NCI-H2081 treated with DMSO at 0.1 percent for 48 hours (cell line): ENCODE data around the gene NPW.
"Not testable (repeated sequence)": the region's sequence is repeated elsewhere in the genome, so short reads cannot be mapped to it uniquely, and the experiment has no call there.

Source experiments
- DNase-seq: peaks from one replicate; lab custom pipeline; 2025; lab: John Stamatoyannopoulos, UW

The NPW gene

DNA sequence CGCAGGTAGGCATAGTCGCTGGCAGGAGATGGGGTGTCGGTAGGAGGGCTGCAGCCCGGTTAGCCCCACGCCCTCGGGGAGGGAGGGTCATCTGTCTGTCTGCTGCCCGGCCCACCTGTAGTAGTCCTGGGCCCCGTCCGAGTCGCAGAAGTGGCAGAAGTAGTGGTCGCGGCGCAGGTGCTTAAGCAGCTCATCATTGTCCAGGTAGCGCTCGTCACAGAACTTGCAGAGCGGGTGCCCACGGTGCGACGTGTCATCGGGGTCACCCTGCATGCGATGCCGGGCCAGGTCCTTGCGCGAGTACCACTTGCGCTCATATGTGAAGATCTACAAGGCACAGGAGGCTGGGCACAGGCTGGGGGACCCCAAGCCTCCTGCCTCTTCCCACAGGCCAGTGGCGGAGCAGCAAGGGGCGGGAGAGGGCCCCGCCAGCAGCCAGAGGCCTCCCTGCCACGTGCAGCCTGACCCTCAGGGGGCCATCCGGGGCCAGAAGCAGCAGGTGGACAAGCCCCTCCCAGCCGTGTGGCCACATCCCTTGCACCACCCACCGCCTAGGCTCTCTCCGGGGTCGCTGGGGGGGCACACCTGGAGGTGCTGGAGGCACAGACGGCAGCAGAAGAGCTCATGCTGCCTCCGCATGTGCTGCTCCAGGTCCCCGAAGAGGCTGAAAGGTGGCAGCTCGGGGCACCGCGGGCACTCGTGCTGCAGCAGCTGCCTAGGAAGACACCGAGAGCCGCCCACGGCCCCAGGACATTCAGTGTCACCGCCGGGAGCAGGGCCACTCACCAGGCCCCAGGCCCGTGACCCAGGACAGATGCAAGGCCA, 17.0 kb upstream of the NPW start:
- DNase-seq: no peak

DNA sequence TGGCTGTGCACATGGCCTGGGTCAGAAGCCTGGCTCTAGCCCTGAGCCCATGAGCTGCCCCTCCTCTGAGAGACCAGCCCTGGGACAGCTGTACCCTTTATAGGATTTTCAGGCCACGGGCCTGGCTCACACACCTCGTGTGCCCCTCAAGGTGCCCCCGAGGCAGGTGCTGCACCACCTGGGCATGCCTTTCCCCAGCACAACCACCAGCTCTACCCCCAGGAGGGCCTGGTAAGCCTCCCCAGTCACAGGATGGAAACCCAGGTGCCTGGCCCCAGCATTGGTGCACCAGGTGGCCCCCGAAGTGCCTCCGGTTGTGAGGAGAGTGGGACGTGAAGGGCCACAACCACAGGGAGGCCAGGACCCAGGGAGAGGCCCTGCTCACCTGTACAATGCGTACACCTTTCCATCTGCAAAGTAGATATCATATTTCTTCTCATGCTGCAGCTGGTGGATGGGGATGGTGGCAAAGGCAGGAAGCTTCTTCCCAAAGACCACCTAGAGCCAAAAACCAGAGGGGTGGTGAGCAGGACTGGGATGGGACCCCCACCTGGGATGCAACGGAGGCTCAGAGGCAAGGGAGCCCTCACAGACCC, 16.3 kb upstream of the NPW start:
- DNase-seq: no peak

DNA sequence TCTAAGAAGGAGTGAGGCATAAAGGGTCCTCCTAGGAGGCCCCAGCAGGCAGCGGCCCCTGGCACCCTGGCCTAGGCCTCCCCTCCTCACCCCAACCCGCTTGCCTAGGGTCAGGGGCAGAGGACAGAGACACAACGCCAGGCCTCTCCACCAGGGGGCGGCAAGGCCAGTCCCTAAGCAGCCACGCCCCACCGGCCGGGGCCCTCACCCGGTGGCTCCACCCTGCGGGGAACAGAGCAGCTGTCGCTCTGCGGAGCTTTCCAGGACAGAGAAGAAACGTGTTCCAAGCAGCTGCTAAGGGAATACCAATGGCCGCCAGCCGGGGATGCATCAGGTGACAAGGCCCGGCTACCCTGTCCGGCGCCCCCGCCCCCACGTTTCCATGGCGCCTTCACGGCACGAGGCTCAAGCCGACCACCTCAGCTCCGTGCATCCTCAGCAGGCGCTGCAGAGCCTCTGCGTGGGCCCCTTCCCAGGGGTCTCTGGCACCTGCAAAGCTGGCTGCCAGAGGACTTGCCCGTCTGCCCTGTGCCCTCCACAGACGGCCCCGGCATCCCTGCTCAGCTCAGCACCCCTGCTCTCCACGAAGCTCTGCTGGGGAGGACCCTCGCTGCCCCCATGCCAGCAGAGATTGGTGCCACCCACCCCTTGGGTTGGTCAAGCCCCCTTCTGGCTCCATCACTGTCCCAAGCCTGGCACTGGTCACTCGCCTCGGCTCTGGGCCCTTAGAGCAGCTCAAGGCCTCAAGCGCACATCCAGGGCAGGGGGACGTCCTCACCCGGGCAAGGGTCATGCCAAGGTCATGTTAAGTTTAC, 15.6 kb upstream of the NPW start:
- peak; percentile 55 for DNase-seq

DNA sequence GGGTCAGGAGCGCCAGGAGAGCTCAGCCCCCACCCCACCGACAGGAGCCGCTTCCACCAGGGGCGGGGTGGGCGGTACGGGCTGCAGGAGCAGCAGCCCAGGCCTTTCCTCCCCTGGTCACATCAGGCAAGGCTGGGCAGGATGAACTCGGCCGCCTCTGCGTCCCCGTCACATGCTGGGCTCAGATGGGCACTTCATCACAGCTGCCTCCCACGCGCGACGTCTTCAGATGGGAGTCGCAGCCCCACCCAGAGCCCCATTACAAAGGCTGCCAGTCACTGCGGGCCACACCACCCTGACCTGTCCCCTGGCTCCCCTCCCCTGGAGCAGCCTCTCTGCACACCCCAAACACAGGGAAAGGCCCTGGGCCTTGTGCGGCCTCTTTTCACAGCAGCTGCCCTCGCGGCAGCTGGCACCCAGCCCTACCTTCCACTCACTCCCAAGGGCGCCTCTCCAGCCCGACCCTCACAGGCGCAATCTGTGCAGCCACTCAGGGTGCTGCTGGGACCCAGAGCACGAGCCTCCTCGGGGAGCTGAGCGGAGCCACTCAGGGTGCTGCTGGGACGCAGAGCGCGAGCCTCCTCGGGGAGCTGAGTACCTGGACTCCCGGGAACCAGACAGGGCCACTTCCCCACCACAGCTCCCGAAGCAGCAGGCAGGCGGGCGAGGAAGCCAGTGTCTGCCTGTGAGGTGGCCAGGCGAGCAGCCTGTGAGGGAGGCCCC, 14.6 kb upstream of the NPW start:
- no peak for DNase-seq

DNA sequence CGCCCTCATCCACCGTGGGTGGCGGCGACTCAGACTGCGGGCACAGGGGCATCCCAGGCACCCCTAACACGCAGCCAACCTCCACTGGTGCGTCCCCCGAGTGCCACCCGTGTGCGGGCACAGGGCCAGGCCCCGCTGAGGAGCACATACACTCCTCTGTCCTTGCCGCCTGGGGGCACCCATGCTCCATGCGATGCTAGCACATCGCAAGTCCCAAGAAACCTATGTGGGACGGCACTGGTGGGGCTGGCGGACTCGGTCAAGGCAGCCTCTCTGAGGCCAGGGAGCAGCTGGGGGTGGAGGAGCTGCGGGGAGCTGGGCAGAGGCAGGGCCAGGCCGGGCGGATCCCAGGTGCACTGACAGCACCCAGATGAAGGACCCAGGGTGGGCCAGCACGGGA, 13.9 kb upstream of the NPW start:
- no peak for DNase-seq

DNA sequence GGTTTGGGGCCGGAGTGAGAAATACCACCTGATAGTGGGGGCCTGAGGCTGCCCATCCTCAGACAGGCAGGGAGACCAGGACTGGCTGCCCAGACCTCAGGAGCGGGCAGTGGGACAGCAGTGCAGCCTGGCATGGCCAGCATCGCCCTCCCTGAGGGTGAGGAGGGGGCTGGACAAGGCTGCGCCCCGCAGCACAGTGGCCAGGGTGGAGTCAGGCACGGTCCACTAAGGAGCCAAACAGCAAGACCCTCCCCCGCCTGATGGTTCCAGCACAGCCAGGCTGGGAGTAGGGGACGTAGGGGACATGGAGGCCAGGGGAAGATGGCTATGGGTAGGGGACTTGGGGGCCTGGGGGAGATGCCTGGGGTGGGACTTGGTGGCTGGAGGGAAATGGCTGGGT, 13.3 kb upstream of the NPW start:
- DNase-seq: no peak

GRCh38 chr16:2007081-2007836, 12.3 kb upstream of the NPW start:
- no peak for DNase-seq

DNA sequence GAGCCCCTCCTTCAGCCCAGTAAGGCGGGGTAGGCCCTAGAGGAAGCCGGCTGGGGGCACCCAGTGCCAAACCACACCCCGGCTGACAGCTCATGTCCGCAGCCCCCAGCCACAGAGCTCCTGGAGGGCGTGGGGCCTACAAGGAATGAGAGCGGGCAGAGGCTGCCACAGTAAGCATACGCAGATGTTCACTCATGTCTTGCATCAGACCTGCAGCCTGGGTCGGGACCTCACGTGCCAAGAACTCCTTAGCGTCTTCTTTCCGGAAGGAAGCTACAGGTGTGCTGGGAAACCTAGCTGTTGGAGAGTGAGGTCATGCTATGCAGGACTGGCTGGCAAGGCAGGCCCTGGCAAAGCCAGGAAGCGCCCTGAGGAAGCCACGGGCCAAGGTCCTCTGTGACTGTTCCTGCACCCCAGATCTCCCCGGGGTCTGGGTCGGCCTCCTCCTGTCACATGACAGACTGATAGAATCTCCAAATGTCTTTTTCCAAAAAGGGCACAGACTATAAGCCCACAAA, 11.5 kb upstream of the NPW start:
- no peak for DNase-seq

GRCh38 chr16:2008631-2009163, 10.9 kb upstream of the NPW start:
- no peak for DNase-seq

DNA sequence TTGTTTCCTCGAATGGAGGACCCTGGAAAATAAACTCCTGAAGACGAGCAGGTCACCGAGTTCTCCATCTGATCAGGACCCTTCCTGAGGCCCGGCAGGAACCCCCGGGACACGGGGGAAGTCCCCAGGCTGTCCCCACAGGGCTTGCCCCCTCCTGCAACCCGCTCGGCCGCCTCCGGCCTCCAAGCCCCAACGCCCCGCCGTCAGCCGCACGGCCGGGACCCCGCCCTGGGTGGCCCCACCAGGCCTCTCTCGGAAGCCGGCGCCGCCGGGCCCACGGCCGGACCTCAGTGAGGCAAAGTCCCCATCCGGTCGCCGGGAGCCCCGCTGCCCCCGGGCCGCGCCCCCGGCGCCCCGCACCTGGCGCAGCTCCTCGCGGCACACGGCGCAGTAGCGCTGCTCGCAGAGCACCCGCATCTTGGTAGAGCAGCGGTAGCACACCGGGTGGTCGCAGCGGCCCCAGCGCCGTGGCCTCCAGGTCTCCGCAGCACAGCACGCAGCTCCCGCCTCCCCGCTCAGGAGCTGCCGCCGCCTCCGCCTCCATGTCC, 10.3 kb upstream of the NPW start:
- no peak for DNase-seq

GRCh38 chr16:2009791-2010510, 9.6 kb upstream of the NPW start, which contains the start of gene ZNF598:
Gene ZNF598 (minus strand): TSS chr16:2009821.
- no peak for DNase-seq

DNA sequence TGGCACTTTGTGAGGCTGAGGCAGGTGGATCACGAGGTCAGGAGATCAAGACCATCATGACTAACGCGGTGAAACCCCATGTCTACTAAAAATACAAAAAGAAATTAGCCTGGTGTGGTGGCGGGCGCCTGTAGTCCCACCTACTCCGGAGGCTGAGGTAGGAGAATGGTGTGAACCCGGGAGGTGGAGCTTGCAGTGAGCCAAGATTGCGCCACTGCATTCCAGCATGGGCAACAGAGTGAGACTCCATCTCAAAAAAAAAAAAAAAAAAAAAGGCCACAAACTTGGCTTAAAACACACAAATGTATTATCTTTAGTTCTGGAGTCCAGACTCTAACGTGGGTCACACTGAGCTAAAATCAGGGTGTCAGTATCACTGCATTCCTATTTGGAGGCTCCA, 7.9 kb upstream of the NPW start:
- not testable (repeated sequence) for DNase-seq

GRCh38 chr16:2013527-2013926, 6.1 kb upstream of the NPW start:
- DNase-seq: no peak

DNA sequence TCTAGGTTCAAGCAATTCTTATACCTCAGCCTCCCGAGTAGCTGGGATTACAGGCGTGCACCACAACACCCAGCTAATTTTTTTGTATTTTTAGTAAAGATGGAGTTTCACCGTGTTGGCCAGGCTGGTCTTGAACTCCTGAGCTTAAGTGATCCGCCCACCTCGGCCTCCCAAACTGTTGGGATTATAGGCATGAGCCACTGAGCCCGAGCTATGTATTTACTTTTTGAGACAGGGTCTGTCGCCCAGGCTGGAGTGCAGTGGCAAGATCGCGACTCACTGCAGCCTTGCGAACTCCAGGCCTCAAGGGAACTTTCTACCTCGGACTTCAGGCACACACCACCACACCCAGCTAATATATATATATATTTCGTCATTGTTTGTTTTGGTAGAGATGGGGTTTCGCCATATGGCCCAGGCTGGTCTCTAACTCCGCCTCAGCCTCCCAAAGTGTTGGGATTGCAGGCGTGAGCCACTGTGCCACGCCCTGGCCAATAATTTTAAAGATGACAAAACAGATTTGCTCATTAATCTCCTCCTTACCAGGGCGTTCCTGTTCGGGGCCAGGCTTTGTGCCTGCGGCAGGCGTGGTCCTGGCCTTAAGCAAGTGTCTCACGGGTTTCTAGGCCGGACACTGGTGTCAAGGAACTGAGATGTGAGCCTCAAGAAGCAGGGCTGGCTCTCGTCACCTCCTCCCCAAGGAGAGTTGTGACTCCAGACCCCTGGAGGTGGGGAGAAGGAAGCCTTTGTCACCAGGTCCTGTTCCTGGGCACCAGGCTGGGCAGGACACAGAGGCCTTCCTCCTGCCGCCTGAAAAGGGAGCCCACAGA, 4.3 kb upstream of the NPW start:
- no peak for DNase-seq

GRCh38 chr16:2015947-2016208, 3.7 kb upstream of the NPW start:
- DNase-seq: no peak

DNA sequence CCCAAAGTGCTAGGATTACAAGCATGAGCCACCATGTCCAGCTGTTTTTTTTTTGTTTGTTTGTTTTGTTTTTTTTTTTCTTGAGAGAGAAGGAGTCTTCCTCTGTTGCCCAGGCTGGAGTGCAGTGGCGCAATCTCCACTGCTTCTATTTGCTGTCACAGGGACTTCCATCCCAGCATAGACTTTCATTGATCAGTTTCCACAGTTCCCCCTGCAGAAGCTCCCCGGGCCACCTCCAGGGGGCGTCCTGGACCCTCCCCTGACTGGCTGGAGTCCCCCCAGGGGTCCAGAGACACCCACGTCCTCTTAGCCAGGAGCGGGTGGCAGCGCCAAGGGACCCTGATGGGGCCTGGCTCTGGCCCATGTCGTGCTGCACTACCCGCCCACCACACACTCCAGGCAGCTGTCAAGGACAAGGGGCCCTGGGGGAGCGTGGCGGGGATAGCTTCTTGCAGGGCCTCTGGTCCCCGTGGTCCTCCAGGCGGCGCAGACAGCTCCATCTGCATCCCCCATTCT, 3.1 kb upstream of the NPW start:
- DNase-seq: no peak

GRCh38 chr16:2019921-2020831, 591 bp downstream of the NPW start:
- no peak for DNase-seq

DNA sequence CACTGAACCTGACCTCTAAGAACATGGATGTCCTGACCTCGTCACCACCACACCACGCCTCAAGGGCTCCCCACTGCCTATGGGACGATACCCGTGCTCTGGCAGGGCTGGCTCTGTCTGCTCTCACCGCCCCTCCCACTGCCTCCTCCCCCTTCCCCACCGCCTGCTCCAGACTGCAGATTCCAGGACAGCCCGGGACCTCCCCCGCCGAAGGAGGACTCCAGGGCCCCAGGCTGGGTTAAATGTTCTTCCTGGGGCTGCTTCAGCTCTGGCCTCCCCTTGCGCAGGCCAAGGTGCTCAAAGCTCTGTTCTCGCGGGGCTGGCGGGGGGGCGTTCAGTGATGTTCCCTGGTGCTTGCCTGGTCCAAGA, 3.1 kb downstream of the NPW start:
- DNase-seq: no peak
